NCI-H1105 treated with DMSO at 0.1 percent for 48 hours (cell line): ENCODE measurements around the gene A4GALT.
"Not testable (repeated sequence)": the region's sequence is repeated elsewhere in the genome, so short reads cannot be mapped to it uniquely, and the experiment has no call there.

ENCODE experiments used
- DNase-seq: peaks from one replicate; lab custom pipeline; 2025; lab: John Stamatoyannopoulos, UW

A4GALT gene

GRCh38 chr22:42682113-42682851 is 38.4 kb downstream of the A4GALT start:
- DNase-seq = no peak

GRCh38 chr22:42680648-42681047 is 40.0 kb downstream of the A4GALT start:
- no peak for DNase-seq

DNA sequence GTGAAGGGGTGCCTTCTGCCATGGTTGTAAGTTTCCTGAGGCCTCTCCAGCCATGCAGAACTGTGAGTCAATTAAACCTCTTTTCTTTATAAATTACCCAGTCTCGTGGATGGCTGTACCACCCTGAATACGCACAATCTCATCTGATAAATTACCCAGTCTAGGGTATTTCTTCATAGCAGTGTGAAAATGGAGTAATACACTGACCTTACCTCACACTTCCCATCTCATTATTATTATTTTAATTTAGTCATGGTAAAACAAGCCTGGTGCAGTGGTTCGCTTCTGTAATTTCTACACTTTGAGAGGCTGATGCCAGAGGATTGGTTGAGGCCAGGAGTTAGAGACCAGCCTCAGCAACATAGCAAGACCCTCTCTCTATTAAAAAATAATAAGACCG is 41.0 kb downstream of the A4GALT start:
- DNase-seq = no peak

- DNase-seq = no peak
These were observed 41.8 kb downstream of the A4GALT start for GRCh38 chr22:42678894-42679293.

- not testable (repeated sequence) for DNase-seq
These were observed 42.7 kb downstream of the A4GALT start for GRCh38 chr22:42677936-42678335.

DNA sequence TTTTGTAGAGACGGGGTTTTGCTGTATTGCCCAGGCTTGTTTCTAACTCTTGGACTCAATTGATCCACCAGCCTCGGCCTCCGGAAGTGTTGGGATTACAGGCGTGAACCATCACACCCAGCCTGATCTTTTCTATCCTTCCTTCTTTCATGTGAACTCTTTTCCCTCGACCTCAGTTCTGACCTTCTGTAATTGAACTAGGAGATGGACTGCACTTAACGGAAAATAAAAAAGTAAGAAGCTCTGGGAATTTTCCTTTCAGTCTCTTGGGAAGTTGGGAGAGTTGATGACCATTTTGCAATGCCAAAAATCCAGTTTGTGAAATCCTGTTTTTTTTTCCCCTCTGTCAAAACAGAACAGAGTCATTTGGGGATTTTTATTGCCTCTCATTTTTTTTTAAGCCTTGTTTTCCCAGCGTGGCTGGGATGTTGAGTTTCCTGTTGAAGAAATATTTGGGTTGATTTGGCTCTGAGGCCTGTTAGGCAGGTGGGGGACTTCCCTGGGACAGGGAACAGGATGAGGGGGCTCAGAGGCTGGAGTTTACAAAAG is 44.5 kb downstream of the A4GALT start:
- DNase-seq = no peak

DNA sequence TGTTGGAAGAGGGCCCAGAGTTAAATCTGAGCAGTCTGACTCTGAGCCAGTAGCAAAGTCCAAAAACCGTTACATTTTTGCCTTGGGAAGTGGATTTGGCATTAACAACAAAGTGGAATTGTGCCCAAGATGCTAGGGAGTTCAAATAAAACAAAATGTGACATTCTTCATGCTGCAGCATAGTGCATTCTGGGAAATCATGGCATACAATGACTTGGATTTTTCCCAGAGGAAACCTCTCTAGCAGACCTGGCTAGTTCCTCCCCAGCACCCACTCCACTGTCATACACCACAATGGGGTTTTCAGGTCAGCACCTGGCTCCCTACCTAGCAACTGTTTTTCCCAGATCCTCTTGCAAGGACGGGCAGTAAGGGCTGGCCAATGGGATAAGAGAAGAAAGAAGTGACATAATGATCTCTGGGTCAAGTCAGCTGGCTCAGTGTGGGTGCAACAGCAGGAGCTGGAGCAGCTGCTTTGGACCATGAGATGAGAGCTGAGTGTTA is 46.7 kb downstream of the A4GALT start:
- no peak for DNase-seq

DNA sequence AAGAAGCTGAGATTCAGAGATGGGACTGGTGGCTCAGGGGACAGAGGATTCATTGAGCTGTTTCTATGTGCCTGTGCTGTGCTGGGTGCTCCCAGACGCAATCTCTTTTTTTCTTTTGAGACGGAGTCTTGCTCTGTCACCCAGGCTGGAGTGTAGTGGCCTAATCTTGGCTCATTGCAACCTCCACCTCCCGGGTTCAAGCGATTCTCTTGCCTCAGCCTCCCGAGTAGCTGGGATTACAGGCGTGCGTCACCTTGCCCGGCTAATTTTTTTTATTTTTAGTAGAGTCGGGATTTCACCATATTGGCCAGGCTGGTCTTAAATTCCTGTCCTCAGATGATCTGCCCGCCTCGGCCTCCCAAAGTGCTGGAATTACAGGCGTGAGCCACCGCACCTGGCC is 47.6 kb downstream of the A4GALT start:
- DNase-seq = not testable (repeated sequence)

- no peak for DNase-seq
These were observed 49.6 kb downstream of the A4GALT start for GRCh38 chr22:42670921-42671709.

DNA sequence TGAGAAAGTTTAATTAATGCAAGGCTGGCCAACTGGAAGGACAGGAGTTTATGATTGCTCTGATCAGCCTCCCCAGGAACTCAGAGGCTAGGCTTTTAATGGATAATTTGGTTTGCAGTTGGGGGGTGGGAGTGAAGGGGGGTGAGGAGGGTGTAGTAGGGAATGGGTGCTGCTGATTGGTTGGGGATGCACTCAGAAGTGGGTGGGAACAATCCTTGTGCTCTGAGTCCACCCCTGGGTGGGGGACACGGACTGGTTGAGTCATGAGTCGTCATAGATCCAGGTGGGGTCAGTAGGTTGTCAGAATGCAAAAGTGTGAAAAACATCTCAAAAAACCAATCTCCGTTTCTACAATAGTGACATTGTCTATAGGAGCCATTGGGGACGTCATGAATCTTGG is 50.6 kb downstream of the A4GALT start:
- DNase-seq = no peak

- DNase-seq = not testable (repeated sequence)
These were observed 54.3 kb downstream of the A4GALT start for GRCh38 chr22:42666393-42666792.

GRCh38 chr22:42664976-42665831 is 55.5 kb downstream of the A4GALT start:
- no peak for DNase-seq

- peak; percentile 18 for DNase-seq
These were observed 58.5 kb downstream of the A4GALT start for GRCh38 chr22:42661985-42662831.

DNA sequence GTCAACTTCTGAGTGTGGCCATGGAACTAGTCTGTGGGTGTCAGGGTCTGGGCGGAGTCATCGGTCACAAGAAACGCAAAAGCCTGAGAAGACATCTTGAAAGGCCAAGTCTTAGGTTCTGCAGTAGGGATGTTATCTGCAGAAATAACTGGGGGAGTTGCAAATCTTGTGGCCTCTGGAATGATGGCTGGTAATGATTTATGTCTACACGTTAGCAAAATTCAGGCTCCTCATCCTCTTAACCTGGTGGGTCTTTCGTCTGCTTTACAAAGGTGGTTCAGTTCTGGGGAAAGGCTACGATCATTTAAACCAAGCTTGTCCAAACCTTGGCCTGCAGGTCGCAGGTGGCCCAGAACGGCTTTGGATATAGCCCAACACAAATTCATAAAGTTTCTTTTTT is 64.1 kb downstream of the A4GALT start:
- no peak for DNase-seq

DNA sequence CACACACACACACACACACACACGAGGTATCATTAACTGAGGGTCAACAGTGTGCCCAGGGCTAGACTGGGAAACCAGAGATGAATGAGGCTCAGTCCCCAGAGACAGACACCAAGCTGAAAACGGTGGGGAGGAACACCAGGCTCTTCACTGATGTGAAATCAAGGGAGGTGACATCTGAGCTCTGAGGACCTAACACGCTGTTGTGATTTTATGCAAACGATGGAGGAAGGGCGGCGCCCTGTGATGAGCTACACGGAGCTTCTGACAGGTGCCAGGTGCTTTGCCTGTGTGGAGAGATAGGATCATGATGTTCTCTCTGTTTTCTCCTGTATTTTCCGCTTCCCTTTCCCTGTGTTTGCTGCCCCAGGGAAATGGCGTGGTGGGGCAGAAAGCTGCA is 65.0 kb downstream of the A4GALT start:
- DNase-seq = peak; percentile 59

- DNase-seq = no peak
These were observed 66.1 kb downstream of the A4GALT start for GRCh38 chr22:42654436-42655073.

DNA sequence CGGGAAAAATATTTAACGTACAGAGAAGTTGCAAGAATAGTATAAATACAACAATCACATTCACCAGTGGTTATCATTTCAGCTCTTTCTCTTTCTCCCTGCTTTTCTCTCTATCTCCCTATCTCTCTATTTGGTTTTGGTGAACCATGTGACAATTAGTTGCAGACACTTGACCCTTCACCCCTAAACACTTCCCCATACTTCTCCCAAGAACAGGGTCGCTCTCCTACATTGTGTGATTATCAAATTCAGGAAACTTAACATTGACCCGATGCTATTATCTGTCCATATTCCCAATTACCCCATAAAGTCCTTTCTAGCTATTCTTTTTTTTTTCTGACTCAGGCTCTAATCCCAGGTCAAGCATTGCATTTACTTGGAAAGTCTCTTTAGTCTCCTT is 66.7 kb downstream of the A4GALT start:
- no peak for DNase-seq

DNA sequence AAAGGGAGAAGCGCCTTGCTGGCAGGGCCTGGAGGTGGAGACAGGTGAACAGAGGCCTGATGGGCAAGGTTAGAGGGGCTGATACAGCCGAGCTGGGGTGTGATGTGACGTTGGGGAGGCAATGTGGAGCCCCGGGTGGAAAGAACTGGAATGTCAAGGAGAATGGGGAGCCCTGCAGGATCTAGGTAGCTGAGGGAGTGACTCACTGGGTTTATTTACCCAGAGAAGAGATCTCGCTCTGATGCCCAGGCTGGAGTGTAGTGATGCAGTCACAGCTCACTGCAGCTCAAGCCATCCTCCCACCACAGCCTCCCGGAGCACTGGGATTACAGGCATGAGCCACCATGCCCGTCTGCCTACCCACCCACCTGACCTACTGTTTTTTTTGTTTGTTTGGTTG is 69.5 kb downstream of the A4GALT start:
- DNase-seq = no peak

GRCh38 chr22:42649246-42650099 is 71.2 kb downstream of the A4GALT start, which contains the start of gene CYB5R3:
Gene CYB5R3 (minus strand): TSS chr22:42649392. CDS start chr22:42649315, 77 bp downstream.
- peak; percentile 62 for DNase-seq
